HepG2 (cell line): ENCODE data around the gene HNF1B. TPM values are rescaled to one million over a fixed set of nuclear protein-coding genes. Genes with fewer than 3 reads are reported as not detected.

Experiments used
- CREM ChIP-seq, 2 experiments: sonication (generic) in 1 of 2; formaldehyde crosslinking in 1 of 2; IDR thresholded peaks; 2 replicates each; pipeline versions ENCODE4 v1.4.0 to v1.6.1; 2016 to 2020; ENCODE audit warnings: antibody characterized with exemption in 1 of 2, mild to moderate bottlenecking in 1 of 2, missing genetic modification reagents in 1 of 2
- ERF ChIP-seq: IDR thresholded peaks from 2 replicates; pipeline ENCODE4 v1.6.1; 2018; ENCODE audit warnings: missing biosample characterization, missing genetic modification reagents
- PHF5A ChIP-seq: IDR thresholded peaks from one replicate; pipeline ENCODE4 v1.6.1; 2018; ENCODE audit warnings: low read depth, missing genetic modification reagents; ENCODE audit not compliant: unreplicated experiment
- RCOR2 ChIP-seq: IDR thresholded peaks from 2 replicates; pipeline ENCODE4 v1.6.1; 2016; ENCODE audit warnings: missing biosample characterization, missing genetic modification reagents
- RXRB ChIP-seq: IDR thresholded peaks from 2 replicates; pipeline ENCODE4 v1.6.1; 2016; ENCODE audit warnings: borderline replicate concordance, missing genetic modification reagents, missing compliant biosample characterization
- ZNF263 ChIP-seq: sonication (generic); formaldehyde crosslinking; IDR thresholded peaks from 2 replicates; pipeline ENCODE4 v1.4.0; 2020; ENCODE audit warnings: missing genetic modification reagents
- ZNF83 ChIP-seq: sonication (generic); formaldehyde crosslinking; IDR thresholded peaks from 2 replicates; pipeline ENCODE4 v1.4.0; 2020; ENCODE audit warnings: missing genetic modification reagents, mild to moderate bottlenecking, borderline replicate concordance
- polyA plus RNA-seq, 8 experiments: library from polyadenylated mRNA; depleted of rRNA in 3 of 8; stranded (reverse) in 7 of 8; unstranded in 1 of 8; fragments of >200 nt; fragmentation: Illumina TruSeq in 4 of 8; extraction: Trizol in 4 of 8; gene quantifications; 2 replicates each; pipeline versions ENCODE4 v1.2.1 to v1.2.3, GENCODE V29; 2011 to 2016; ENCODE audit warnings: low read depth in 4 of 8, missing spikeins in 1 of 8, mixed read lengths in 1 of 8; ENCODE audit not compliant: insufficient read depth in 1 of 8
- total RNA-seq, 5 experiments: library from RNA; depleted of rRNA; stranded (reverse); fragments of >200 nt; fragmentation: Illumina TruSeq; extraction: Trizol; gene quantifications; 2 replicates each; pipeline ENCODE4 v1.2.3, GENCODE V29; 2016; ENCODE audit warnings: low read depth in 1 of 5
- TF ChIP-seq, protein P1 (sequence below): sonication (generic); formaldehyde crosslinking; IDR thresholded peaks from 2 replicates; pipeline ENCODE4; 2020; ENCODE audit warnings: missing genetic modification reagents, mild to moderate bottlenecking, borderline replicate concordance
- TF ChIP-seq, protein P2 (sequence below): IDR thresholded peaks from 2 replicates; pipeline ENCODE4 v1.4.0; 2020; ENCODE audit warnings: mild to moderate bottlenecking, missing genetic modification reagents
- TF ChIP-seq, protein P3 (sequence below): sonication (generic); formaldehyde crosslinking; IDR thresholded peaks from 2 replicates; pipeline ENCODE4 v1.5.1; 2020; ENCODE audit warnings: mild to moderate bottlenecking, missing genetic modification reagents, borderline replicate concordance
- TF ChIP-seq, protein P4 (sequence below): sonication (generic); formaldehyde crosslinking; IDR thresholded peaks from 2 replicates; pipeline ENCODE4 v1.8.0; 2022; ENCODE audit warnings: missing genetic modification reagents, mild to moderate bottlenecking, moderate library complexity, borderline replicate concordance

HNF1B gene
- total and polyA plus RNA-seq, 2 of the 13 experiments (the other 11 are each of a cell fraction or from before 2014, with no cell fraction given) = 1.9 to 5.3 TPM

- TF ChIP-seq RXRB (CRISPR knock-in tag) = peak; percentile 71
- 0 out of 2 replicates have a peak, but pooled peaks have one; percentile 25 for TF ChIP-seq ZNF263 (CRISPR knock-in tag)
- TF ChIP-seq, protein P1, sequence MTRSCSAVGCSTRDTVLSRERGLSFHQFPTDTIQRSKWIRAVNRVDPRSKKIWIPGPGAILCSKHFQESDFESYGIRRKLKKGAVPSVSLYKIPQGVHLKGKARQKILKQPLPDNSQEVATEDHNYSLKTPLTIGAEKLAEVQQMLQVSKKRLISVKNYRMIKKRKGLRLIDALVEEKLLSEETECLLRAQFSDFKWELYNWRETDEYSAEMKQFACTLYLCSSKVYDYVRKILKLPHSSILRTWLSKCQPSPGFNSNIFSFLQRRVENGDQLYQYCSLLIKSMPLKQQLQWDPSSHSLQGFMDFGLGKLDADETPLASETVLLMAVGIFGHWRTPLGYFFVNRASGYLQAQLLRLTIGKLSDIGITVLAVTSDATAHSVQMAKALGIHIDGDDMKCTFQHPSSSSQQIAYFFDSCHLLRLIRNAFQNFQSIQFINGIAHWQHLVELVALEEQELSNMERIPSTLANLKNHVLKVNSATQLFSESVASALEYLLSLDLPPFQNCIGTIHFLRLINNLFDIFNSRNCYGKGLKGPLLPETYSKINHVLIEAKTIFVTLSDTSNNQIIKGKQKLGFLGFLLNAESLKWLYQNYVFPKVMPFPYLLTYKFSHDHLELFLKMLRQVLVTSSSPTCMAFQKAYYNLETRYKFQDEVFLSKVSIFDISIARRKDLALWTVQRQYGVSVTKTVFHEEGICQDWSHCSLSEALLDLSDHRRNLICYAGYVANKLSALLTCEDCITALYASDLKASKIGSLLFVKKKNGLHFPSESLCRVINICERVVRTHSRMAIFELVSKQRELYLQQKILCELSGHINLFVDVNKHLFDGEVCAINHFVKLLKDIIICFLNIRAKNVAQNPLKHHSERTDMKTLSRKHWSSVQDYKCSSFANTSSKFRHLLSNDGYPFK (CRISPR knock-in tag) = no peak
- peak; percentile 48; the same call in 1 of the 2 replicates for TF ChIP-seq ERF
- peak; percentile 79 for TF ChIP-seq CREM (IDR thresholded peaks at IDR 0.05)
- no peak for TF ChIP-seq CREM (CRISPR knock-in tag; IDR thresholded peaks at IDR 0.05)
- TF ChIP-seq PHF5A (CRISPR knock-in tag) = no peak
- TF ChIP-seq, protein P2, sequence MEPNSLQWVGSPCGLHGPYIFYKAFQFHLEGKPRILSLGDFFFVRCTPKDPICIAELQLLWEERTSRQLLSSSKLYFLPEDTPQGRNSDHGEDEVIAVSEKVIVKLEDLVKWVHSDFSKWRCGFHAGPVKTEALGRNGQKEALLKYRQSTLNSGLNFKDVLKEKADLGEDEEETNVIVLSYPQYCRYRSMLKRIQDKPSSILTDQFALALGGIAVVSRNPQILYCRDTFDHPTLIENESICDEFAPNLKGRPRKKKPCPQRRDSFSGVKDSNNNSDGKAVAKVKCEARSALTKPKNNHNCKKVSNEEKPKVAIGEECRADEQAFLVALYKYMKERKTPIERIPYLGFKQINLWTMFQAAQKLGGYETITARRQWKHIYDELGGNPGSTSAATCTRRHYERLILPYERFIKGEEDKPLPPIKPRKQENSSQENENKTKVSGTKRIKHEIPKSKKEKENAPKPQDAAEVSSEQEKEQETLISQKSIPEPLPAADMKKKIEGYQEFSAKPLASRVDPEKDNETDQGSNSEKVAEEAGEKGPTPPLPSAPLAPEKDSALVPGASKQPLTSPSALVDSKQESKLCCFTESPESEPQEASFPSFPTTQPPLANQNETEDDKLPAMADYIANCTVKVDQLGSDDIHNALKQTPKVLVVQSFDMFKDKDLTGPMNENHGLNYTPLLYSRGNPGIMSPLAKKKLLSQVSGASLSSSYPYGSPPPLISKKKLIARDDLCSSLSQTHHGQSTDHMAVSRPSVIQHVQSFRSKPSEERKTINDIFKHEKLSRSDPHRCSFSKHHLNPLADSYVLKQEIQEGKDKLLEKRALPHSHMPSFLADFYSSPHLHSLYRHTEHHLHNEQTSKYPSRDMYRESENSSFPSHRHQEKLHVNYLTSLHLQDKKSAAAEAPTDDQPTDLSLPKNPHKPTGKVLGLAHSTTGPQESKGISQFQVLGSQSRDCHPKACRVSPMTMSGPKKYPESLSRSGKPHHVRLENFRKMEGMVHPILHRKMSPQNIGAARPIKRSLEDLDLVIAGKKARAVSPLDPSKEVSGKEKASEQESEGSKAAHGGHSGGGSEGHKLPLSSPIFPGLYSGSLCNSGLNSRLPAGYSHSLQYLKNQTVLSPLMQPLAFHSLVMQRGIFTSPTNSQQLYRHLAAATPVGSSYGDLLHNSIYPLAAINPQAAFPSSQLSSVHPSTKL (CRISPR knock-in tag) = peak; percentile 90
- TF ChIP-seq, protein P3, sequence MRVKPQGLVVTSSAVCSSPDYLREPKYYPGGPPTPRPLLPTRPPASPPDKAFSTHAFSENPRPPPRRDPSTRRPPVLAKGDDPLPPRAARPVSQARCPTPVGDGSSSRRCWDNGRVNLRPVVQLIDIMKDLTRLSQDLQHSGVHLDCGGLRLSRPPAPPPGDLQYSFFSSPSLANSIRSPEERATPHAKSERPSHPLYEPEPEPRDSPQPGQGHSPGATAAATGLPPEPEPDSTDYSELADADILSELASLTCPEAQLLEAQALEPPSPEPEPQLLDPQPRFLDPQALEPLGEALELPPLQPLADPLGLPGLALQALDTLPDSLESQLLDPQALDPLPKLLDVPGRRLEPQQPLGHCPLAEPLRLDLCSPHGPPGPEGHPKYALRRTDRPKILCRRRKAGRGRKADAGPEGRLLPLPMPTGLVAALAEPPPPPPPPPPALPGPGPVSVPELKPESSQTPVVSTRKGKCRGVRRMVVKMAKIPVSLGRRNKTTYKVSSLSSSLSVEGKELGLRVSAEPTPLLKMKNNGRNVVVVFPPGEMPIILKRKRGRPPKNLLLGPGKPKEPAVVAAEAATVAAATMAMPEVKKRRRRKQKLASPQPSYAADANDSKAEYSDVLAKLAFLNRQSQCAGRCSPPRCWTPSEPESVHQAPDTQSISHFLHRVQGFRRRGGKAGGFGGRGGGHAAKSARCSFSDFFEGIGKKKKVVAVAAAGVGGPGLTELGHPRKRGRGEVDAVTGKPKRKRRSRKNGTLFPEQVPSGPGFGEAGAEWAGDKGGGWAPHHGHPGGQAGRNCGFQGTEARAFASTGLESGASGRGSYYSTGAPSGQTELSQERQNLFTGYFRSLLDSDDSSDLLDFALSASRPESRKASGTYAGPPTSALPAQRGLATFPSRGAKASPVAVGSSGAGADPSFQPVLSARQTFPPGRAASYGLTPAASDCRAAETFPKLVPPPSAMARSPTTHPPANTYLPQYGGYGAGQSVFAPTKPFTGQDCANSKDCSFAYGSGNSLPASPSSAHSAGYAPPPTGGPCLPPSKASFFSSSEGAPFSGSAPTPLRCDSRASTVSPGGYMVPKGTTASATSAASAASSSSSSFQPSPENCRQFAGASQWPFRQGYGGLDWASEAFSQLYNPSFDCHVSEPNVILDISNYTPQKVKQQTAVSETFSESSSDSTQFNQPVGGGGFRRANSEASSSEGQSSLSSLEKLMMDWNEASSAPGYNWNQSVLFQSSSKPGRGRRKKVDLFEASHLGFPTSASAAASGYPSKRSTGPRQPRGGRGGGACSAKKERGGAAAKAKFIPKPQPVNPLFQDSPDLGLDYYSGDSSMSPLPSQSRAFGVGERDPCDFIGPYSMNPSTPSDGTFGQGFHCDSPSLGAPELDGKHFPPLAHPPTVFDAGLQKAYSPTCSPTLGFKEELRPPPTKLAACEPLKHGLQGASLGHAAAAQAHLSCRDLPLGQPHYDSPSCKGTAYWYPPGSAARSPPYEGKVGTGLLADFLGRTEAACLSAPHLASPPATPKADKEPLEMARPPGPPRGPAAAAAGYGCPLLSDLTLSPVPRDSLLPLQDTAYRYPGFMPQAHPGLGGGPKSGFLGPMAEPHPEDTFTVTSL (CRISPR knock-in tag) = peak; percentile 46; the same call in 1 of the 2 replicates
- peak; percentile 84 for TF ChIP-seq RCOR2 (CRISPR knock-in tag)
- TF ChIP-seq, protein P4, sequence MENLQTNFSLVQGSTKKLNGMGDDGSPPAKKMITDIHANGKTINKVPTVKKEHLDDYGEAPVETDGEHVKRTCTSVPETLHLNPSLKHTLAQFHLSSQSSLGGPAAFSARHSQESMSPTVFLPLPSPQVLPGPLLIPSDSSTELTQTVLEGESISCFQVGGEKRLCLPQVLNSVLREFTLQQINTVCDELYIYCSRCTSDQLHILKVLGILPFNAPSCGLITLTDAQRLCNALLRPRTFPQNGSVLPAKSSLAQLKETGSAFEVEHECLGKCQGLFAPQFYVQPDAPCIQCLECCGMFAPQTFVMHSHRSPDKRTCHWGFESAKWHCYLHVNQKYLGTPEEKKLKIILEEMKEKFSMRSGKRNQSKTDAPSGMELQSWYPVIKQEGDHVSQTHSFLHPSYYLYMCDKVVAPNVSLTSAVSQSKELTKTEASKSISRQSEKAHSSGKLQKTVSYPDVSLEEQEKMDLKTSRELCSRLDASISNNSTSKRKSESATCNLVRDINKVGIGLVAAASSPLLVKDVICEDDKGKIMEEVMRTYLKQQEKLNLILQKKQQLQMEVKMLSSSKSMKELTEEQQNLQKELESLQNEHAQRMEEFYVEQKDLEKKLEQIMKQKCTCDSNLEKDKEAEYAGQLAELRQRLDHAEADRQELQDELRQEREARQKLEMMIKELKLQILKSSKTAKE (CRISPR knock-in tag) = peak; percentile 66; the same call in 1 of the 2 replicates
- no peak for TF ChIP-seq ZNF83
Observed at GRCh38 chr17:37683454-37683984, 61.3 kb downstream of the HNF1B start (continued).
